GM19328 (cell line): ENCODE measurements around the gene TSPAN9.

ENCODE experiments used
- ATAC-seq: cut with Tn5 transposase; IDR thresholded peaks from one replicate; pipeline ENCODE4 v1.9.1; 2021; ENCODE audit warnings: mild to moderate bottlenecking, moderate library complexity; ENCODE audit not compliant: unreplicated experiment

Gene TSPAN9

DNA sequence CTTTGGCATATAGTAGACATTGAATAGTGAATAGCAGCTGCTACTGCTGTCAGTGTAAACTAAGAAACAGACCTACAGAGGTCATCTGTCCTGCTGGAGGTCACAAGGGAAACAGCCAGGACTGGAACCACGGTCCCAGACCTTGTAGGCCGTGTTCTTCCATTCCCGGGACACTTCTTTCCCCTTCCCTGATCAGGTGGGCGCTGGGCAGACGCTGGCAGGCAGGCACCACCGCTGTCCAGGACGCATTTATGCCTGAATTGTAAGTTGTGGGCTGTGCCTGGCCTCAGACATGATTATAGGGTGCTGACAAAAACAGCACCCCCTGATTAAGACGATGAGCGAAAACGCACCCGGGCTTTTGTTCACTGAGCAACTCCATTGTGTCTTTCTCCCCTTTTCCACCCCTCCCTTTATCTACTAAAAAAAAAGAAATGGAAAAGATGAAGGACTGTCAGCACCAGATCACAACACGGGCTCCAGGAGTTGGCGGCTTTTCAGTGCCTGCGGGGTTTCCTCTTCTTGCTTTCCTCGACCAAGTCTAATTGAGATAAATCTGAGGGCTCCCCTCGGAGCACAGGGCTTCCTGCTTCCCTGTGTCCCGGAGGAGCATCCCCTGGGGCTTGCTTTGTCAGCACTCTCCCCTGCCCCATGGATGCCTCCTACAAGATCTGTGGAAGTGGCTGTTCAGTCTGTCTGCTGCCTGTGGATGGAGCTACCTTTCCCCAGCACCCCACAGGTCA lies 80.6 kb downstream of the TSPAN9 start:
- ATAC-seq: no peak

DNA sequence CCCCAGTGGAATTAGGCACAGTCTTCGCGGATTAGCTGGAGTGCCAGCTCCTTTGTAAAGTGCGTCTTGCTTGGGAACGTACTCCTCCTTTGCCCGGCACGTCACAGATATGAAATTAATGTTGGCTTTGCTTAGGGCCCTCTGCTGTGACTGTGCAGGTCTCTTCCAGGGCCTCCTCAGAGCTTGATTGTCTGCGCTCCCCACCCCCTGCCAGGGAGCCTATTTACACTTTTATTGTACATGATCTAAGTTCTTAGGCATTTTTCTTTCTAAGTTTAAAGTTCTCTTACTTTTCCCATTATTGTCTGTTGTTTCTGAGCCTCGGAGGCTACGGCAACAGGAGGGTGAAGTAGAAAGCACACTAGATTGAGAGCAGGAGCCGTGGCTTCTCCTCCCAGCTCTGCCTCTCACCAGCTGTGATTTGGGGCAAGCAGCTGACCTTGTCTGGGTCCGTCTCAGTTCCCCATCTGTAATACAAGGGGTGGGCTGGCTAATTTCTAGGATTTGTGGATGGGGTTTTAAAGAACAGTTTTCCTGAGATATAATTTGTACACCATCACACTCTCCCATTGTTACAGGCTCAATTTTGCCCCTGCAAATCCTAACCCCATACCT lies 81.8 kb downstream of the TSPAN9 start:
- ATAC-seq: no peak

DNA sequence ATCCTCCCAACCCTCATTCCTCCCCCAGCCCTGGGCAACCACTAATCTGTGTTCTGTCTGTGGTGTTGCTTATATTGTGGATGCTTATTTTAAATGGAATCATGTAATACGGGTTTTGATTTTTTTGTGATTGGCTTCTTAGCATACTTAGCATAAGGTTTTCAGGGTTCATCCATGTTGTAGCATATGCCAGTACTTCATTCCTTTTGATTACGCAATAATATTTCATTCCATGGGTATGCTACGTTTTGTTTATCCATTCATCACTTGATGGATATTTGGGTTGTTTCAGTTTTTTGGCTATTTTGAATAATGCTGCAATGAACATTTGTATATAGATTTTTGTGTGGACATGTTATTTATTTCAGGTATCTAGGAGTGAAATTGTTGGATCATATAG lies 82.9 kb downstream of the TSPAN9 start:
- no peak for ATAC-seq

DNA sequence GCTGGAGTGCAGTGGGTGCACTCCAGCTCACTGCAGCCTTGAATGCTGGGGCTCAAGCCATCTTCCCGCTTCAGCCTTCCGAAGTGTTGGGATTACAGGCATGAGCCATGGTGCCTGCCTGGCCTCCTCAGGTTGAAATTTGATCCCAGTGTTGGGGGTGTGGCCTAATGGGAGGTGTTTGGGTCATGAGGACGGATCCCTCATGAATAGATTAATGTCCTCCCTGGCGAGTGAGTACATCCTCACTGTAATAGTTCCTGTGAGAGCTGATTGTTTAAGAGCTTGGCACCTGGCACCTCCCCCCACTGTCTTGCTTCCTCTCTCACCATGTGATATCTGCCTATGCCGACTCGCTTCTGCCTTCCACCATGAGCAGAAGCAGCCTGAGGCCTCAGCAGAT lies 84.7 kb downstream of the TSPAN9 start:
- ATAC-seq: no peak

DNA sequence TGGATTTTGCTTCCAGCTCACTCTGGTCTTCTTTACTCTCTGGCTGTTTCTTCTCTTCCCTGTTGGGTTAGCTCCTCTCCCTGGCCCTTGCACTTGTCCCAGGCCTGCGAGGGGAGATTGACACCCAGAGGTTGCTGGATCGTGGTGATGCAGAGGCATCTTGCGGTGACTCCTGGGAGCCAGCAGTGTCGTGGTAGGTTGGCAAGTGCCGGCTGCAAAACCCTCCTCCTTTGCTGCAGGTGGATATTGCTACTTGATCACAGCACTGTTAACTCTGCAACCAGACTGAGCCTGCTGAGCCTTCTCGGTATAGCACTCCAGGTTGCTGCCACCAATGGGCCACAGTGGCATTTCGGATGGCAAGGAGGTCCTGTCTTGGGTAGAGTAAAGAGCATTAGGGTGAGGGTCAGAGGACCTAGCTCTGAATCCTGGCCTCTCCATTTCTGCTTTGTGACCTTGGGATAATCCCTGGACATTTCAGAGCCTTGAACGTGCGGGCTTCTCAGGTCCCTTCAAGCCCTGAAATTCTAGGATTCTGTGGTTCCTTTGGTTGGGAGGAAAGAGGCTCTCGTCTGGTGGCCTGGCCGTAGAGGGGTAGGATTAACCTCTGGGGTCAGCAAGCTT lies 87.4 kb downstream of the TSPAN9 start:
- no peak for ATAC-seq

DNA sequence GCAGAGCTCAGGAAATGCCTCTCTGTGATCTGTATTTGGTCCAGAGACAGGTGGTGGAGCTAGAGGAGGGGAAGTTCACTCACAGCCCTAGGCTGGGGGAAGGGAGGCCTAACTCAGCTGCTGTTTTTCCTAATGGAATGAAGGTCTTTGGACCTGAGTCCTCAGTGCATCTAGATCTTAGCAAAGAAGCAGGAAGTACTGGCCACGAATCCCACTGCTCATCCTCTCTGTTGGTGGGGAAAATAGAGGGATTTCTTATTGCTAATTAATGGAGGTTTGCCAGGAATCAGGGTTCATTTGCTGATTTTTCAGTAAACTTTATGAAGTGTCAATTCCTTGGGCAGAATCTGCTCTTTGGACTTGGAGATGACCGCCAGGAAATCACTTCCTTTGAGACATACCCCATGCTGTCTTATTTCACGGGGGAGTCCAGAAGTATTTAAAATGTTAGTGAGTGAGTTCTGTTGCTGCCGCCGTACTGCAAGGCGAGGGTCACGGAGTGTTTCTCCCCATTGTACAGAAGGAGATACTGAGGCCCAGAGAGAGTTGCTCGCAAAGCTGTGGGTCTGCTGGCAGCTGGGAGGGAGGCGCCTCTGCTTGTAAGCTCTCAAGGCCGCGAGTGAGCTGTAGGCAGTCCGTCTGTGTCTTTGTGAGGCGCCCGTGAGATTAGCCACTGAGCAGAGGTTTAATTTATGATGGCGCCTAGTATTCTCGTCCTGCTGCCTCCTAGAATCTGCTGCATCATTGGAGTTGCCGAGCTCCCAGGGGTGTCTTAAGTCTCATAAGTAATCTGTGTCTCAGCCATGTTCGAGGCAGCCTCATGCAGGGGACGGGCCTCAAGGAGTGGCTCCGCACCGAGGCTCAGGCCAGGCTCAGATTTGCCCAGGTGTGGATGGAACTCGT lies 88.2 kb downstream of the TSPAN9 start:
- no peak for ATAC-seq

DNA sequence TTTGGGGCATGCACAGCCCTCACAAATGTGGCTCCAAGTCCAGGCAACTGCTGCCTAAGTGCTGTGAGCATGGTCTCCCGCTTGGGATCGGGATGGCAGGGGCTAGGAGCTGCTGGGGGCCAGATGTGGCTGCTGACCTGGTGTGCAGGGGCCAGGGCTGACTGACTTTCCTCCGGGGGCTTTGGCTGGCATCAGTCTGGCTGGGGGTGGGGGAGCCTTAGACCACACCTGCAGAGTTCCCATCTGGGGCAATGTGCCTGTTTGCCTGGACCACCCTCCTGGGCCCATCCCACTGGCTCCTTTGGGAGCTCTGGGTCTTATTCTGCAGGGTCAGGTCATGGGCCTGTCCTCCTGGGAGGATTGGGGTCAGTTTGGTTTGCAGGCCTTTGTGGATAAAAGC lies 90.5 kb downstream of the TSPAN9 start:
- ATAC-seq: no peak

DNA sequence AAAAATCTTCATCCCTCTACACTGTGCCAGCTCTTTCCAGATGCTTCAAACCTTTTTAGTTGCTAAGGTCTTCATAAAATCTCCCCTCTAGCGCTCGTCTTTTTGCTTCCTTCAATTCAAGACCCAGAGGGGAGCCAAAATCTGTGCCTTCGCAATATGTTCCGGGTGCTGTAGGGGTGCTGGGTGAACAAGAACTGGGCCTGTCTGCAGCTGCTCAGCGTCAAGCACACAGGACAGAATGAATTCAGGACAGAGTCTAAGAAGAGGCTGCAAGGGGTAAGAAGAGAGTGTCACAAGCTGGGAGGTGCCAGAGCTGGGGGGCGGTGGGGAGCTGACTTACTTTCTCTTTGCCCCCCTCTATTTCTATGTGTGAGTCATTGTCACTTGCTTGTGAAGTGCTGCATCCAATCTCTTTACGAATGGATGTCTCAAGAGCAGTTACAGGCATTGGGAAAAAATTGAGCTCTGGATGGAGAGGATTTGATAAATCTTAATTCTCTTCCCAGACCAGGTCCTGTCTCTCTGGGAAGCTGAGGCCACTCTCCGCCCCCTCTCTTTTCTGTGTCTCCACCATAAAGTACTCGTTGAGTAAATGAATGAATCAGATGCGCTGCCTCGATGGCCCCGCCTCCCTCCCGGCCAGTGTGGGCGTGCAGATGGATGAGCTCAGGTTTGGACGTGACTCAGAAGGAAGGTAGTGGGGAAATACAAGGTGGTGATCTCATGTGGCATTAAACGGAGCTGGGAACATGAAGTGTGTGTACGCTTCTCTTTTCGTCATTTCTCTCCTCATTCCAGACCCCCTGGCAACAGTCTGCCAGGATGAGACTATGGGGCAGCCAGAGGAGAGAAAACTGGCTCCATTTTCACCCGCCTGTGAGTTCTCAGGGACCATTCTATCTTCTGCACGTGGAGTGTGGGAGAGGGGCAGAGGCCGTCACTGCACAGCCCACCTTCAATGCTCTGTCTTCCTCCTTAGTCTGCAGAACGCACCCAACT lies 91.3 kb downstream of the TSPAN9 start:
- no peak for ATAC-seq

DNA sequence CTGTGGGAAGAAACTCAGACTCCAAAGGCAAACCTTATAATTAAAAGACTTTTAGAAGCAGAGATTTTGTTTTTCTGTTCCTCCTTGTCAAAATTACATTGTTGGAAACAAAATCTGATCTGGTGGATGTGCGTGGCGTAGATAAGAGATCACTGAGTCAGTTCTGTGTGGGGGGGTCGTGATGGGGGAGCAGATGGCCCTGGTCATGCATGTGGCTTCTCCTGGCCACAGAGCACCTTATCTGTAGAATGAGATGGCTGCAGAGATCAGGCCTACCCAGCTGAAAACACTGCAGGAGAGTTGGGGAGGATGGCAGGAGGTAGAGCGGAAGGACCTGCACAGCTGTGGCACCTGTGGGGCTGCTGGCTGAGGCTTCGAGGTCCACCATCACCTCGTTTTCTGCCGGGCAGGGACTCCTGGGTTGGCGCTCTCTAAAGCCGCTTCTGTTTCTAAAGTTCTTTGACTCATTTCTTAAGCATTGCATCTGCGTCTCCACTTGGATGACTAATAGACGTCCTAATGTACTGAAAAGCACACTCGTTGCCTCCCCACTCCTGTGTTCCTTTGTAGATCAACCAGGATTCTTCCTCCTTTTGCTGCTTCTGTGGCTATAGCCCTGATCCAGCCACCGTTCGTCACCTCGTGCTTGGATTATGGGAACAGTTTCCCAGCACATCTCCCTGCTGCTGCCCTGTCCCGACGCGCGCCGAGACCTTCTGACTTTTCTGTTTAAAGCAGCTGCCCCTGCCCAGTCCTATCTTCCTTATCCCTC lies 93.4 kb downstream of the TSPAN9 start:
- no peak for ATAC-seq

DNA sequence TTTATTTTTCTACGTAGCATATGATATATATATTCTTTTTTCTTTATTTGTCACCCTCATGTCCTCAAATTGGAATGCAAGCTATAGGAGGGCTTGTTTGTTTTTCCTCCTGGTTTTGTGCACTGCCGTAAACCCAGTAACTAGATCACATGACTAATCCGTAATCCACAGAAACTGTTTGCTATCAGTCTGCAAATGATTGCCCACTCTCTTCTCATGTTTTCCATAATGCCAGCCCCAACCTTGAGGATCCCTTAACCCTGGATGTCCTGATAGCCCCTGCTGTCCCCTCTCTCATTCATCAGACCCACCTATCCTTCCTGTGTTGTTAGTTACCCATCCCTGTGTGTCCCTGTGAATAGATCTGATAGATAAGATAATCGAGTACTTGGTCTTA lies 94.0 kb downstream of the TSPAN9 start:
- ATAC-seq: no peak

DNA sequence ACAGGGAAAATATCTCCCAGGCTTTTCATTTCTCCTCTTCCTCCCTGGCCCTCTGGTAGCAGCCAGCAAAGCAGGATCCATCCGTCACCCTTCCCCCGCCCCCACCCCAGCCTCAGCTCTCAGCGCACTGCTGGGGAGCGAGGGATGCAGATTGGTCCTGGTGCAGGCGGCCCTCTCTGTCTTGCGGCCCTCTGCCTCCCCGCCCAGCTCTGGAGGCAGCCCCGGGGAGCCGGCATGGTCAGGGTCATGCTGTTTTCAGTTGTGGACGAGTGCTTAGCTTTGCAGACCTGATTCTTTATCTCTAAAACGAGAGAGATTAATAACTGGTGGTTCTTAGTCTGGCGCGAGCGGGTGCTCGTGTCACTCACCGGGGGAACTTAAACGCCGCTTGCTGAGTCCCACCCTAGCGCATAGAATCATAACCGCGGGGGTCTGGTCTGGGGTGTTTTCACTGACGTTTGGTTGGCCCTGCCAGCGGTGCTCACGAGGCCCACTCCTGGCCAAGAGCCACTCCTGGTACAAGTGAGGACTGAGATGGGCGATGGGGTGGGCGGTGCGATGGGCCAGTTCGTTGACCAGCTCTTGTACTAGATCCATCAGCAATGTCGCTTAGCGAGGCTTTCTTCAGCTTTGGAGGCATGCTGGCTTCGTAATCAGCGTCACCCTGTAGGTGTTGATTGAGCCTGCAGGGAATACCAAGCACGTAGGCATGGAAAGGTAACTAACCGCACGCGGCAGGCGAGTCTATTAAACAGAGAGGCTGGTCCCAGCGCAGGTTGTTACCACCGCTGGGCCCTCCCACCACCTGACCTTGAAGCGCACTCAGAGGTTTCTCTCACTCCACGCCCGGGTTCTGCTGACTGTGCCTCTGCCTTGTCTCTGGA lies 95.2 kb downstream of the TSPAN9 start:
- ATAC-seq: no peak

DNA sequence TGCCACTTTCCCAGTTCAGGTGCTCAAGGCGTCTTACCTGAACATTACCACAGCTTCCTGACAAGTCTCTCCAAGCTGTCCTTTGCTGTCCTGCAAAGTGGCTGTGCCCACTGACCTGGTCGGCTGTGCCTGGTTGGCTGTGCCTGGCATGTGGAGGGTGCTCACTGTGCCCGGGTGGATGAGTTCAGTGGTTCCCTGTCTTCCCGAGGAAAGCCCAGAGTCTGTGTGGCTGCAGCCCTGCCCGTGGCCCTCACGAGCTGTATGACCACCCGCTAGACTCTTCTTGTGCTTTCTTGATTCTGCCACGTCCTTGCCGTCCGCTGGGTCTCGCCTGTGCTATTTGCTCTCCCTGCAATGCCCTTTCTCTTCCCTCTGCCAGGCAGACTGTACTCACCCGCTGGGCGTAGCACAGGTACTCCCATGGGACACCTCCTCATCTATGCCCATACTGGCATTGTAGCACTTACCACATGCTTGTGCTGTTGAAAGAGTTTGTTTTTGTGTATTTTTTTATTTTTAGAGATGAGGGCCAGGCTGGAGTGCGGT lies 95.9 kb downstream of the TSPAN9 start:
- ATAC-seq: no peak

DNA sequence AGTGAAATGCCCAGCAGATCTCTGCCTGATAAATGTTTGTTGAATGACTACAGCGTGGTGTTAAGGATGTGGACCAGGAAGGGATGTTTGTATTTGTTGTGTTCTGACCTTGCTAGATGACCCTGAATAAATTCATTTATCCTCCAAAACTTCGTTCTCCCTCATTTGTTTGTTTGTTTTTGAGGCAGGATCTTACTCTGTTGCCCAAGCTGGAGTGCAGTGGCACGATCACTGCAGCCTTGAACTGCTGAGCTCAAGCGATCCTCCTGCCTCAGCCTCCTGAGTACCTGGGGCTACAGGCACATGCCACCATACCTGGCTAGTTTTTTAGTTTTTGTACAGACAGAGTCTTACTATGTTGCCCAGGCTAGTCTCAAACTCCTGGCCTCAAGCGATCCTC lies 96.7 kb downstream of the TSPAN9 start:
- ATAC-seq: no peak

DNA sequence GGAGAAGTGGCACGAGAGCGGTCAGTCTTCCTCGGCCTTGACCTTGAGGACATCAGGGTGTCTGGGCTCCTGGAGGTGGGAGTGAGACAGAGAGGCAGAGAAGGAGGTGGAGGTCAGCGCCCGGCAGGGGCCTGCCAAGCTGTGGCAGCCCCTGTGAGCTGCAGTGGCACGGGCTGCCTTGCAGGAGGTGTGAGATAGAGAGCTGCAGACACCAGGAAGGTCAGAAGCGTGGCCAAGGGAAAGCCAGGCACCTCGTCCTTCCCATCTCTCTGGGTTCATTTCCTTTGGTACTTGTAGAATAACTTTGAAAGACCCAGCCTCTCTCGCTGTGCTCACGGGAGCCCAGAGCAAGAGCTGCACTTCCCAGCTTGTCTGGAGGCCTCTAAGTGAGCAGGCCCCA lies 98.1 kb downstream of the TSPAN9 start:
- ATAC-seq: no peak

DNA sequence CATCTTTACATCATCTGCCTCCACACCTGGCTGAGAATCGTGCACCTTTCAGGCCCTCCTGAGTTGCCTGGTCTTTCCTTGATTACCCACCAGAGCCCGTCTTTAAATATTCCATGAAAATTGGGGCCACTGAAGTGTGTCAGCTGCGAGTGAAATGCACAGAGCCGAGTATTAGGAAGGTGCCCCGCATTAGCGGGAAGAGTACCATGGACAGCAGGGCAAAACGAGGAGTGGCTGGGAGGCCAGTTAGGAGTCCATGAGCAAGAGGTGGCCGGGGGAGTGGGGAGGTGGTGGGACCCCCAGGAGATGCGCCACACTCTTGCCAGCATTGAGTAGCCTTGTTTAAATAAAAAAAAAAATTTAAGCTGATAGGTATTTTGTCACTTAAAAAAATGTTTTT lies 99.6 kb downstream of the TSPAN9 start:
- no peak for ATAC-seq

DNA sequence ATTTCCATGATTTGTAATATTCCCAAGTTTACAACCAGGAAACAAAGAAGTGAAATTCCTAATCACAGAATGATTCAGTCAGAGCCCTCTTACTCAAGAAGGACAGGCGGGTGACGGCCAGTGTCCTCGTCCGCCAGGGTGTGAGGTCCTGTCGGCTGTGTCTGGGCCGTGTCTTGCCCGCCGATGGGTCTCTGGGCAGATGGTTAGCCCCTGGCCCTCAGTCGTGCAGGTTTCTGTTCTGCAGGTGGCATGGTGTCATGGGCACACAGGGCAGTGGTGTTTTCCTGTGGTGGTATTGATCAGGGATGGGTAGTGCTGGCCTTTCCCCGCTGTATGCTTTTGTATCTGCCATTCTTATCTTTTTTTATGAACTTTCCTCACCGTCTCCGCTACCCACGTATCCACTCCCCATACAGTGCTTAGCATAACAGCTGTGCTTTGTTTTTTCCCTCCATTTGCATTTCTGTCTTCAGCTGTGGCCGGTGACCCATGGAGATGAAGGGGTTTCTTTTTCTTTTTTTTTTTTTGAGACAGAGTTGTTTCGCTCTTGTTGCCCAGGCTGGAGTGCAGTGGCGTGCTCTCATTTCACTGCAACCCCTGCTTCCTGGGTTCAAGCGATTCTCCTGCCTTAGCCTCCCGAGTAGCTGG lies 100.7 kb downstream of the TSPAN9 start:
- ATAC-seq: no peak

DNA sequence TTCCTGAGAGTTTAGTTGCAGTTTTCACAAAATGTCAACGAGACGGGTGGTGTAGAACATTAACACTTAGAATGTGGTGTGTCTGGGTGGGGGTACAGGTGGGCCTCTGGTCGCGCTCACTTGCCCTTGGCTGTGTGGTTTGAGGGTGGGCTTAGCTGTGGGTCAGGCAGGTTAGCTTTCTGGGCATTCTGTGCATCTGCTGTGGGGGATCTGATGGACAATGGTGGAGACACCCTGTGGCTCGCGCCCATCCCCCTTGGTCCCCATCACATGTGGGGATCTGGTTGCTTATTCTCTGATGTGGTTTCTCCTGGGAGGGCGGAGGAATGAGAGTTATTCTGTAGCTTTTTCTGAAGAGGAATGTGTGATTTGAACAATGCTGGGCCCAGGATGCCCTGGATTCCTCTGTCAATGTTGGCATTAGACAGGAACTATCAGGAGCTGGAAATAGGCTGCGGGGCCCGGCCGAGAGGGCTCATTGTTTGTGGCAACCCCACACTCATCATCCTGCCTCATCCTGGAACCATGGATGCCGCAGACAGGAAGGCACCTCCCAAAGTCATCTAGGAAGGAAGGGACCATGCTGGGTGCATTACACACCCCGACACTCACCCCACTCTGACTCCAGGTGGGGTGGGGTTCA lies 101.6 kb downstream of the TSPAN9 start:
- no peak for ATAC-seq
